A549 (cell line): ENCODE data around the gene MTCL1.

Experiments used
- BHLHE40 ChIP-seq: IDR thresholded peaks from 2 replicates; pipeline ENCODE4 v1.6.1; 2012; ENCODE audit warnings: low read depth, low read length, inconsistent platforms
- EP300 ChIP-seq, 2 experiments: fragments of >200 bp; sonication (Bioruptor Twin); formaldehyde crosslinking; IDR thresholded peaks; 2 replicates in 1 of 2; 3 replicates in 1 of 2; pipeline ENCODE4 v1.6.1; 2016 to 2017
- ESRRA ChIP-seq: fragments of 150-350 bp; IDR thresholded peaks from 2 replicates; pipeline ENCODE4 v1.6.1; 2014; ENCODE audit warnings: mild to moderate bottlenecking, low read length, borderline replicate concordance
- GATA3 ChIP-seq: IDR thresholded peaks from 2 replicates; pipeline ENCODE4 v1.6.1; 2012; ENCODE audit warnings: borderline replicate concordance
- MYC ChIP-seq: IDR thresholded peaks from 2 replicates; pipeline ENCODE4 v1.6.1; 2012; ENCODE audit warnings: mild to moderate bottlenecking, inconsistent platforms, low read length, improper control_type of control experiment, borderline replicate concordance
- POLR2A ChIP-seq: IDR thresholded peaks from 2 replicates; pipeline ENCODE4 v1.6.1; 2012; ENCODE audit warnings: mild to moderate bottlenecking, low read length
- POLR2AphosphoS2 ChIP-seq: conservative IDR thresholded peaks from 2 replicates; pipeline ENCODE4 v1.6.1; 2012; ENCODE audit warnings: low read length, improper control_type of control experiment, inconsistent platforms
- RFX5 ChIP-seq: fragments of 450-650 bp; IDR thresholded peaks from 2 replicates; pipeline ENCODE4 v1.7.1; 2014; ENCODE audit warnings: antibody characterized with exemption, mild to moderate bottlenecking, moderate library complexity
- ZC3H11A ChIP-seq: fragments of 450-650 bp; IDR thresholded peaks from 2 replicates; pipeline ENCODE4 v1.6.1; 2014; ENCODE audit warnings: antibody characterized with exemption, mild to moderate bottlenecking
- TF ChIP-seq, protein P1 (sequence below): fragments of >200 bp; sonication (Bioruptor Twin); formaldehyde crosslinking; IDR thresholded peaks from 3 replicates; pipeline ENCODE4 v1.5.1; 2016
- TF ChIP-seq, protein P2 (sequence below): IDR thresholded peaks from 2 replicates; pipeline ENCODE4 v1.6.1; 2012

DNA sequence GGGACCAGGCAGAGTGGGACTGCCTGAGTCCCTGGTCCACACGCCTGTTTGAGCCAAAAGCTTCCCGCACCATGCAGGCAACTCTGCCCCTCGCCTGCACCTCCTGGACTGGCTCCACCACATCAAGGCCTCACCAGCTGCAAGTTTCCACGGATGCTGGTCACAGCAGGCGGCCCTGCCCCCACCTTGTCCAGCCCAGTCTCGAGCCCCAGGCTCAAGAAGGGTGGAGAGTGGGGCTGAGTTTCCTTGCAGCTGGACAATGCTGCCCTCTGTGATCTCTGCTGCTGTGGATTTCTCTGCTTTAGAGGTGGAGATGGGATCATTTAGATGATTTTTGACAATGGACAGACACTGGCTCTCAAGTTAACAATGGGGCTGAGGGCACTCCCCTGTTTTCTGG is 74.9 kb downstream of the MTCL1 start:
- TF ChIP-seq ESRRA (no peak), EP300 (IDR thresholded peaks at IDR 0.05) (no peak), POLR2A (no peak), ZC3H11A (no peak), GATA3 (no peak), BHLHE40 (no peak), RFX5 (no peak), POLR2AphosphoS2 (no peak), MYC (no peak)
- TF ChIP-seq, protein P1, sequence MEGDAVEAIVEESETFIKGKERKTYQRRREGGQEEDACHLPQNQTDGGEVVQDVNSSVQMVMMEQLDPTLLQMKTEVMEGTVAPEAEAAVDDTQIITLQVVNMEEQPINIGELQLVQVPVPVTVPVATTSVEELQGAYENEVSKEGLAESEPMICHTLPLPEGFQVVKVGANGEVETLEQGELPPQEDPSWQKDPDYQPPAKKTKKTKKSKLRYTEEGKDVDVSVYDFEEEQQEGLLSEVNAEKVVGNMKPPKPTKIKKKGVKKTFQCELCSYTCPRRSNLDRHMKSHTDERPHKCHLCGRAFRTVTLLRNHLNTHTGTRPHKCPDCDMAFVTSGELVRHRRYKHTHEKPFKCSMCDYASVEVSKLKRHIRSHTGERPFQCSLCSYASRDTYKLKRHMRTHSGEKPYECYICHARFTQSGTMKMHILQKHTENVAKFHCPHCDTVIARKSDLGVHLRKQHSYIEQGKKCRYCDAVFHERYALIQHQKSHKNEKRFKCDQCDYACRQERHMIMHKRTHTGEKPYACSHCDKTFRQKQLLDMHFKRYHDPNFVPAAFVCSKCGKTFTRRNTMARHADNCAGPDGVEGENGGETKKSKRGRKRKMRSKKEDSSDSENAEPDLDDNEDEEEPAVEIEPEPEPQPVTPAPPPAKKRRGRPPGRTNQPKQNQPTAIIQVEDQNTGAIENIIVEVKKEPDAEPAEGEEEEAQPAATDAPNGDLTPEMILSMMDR: no peak
- TF ChIP-seq, protein P2, sequence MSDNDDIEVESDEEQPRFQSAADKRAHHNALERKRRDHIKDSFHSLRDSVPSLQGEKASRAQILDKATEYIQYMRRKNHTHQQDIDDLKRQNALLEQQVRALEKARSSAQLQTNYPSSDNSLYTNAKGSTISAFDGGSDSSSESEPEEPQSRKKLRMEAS: no peak
